ENCODE results near the gene LUM.

DNA sequence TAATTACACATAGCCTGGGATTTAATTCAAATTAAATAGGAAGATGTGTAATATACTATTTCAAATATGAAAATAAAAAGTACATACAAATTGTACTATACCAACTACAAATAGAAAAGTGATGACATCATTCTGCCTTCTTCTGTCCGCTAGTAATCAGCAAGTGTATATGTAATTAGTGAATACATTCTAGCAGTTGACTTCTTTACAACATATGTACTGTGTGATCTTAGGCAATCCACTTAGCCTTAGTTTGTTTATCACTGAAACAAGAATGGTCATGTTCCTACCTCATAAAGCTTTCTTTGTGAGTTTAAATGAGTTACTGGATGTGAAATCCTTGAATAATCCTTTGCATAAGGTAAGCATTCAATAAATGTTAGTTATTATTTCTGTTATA lies 7.8 kb upstream of the LUM start:
- TF ChIP-seq CTCF (IDR thresholded peaks at IDR 0.05), result no peak
- no peak for TF ChIP-seq EZH2 (IDR thresholded peaks at IDR 0.05)

Data from neural progenitor cell (in vitro differentiated cells).